Nucleus accumbens (tissue), 56 donors: ENCODE data around the gene PADI2.
"Not testable (repeated sequence)": the region's sequence is repeated elsewhere in the genome, so short reads cannot be mapped to it uniquely, and the experiment has no call there.

Experiments
- DNase-seq, 56 donors: peaks; one replicate each; lab custom pipeline; 2025; lab: John Stamatoyannopoulos, UW

Gene PADI2

DNA sequence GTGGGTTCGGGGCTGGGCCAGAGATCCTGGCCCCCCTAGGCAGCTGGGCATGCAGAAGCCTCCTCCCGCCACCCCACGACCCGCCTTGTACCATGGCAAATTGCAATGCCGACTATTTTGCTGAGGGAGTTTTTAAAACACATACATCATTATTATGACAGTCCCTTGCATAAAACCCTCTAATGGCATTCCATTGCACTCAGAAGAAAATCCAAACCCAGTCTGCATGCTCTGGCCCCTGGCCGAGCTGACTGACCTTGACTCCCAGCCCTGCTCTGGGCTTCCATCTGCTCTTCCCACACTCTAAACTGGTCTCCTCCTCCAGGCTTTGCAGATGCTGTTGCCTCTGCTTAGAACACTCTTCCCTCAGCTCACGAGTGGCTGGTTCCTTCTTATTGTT lies 28.0 kb downstream of the PADI2 start:
- DNase-seq = no peak

DNA sequence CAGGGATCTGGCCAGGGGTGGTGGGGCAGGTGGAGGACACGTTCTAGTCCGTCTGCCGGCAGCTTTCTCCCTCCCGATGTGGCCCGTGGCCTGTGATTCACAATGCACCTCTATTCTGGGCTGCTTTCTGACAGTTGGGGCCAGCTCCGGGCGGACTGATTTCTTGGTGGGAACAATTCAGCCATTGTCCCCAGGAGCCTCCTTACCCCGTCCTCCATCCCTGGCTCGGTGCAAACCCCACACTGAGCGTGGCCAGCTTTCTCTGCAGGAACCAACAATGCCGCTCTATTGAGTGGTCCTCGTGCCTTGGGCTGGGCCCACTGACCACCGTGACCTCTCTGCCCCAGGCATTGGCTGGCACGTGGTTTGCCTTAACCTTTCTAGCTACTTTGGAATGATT lies 29.7 kb downstream of the PADI2 start:
- DNase-seq = peak in 54 of 56 donors; percentile 36 to 96 (median 86)

DNA sequence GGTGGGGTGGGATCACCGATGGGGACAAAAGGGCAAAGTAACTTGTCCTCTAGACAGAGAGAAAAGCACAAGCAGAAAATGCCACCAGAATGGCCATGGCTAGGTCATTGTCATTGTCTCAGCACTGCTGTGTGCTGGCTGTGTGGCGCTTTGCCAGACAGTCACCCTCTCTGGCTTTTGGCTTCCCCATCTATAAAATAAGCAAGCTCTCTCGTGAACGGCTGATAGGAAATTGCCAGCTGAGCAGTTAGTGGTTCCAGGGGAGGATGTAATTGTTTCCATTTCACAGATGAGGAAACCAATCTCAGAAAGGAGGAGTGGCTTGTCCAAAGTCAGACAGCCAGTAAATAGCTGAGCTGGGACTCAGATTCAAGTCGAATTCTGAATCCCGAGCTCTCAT lies 32.5 kb downstream of the PADI2 start:
- peak in 1 of 56 donors; percentile 28 for DNase-seq

DNA sequence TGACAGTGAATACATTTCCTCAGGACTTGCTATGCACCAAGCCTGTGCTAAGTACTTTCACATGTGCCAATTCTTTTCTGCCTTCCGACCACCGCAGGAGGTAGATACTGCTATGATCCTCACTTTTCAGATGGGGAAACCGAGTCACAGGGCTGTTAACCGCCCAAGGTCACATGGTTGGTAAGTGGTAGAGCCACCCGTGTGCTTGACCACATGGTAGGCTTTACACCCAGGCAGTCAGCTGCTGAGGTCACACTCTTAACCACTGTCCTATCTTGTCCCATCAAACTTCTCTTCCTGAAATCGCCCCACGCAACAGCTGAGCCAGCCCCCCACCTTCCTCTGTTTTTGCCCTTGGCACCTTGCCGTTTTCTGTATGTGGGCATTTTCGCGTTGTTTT lies 34.5 kb downstream of the PADI2 start:
- no peak for DNase-seq

DNA sequence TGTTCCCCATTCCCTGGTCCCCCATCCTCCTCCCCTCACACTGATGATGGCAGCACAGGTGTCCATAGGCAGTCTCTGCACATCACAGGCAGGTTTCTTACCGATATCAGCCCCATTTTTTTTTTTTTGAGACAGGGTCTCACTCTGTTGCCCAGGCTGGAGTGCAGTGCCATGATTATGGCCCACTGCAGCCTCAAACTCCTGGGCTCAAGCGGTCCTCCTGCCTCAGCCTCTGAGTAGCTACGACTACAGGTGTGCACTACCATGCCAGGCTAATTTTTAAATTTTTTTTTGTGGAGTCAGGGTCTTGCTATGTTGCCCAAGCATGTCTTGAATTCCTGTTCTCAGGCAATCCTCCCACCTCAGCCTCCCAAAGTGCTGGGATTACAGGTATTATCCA lies 36.5 kb downstream of the PADI2 start:
- no peak for DNase-seq

DNA sequence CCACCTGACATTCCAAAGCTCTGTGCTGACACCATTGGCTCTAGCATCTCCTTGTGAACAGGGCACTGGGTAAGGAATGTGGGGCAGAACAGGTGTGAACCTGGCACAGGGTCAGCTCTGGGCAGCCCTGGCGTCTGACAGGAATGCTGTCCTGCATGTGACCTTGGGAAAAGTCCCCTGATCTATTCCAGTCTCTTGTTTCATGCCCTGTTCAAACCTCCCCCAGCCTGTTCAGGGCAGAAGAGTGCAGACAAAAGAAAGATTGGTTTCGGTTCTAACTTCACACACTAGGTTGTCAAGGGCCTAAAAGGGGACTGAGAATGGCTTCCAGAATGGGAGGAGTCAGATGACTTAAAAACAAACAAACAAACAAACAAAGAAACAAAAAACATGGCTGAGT lies 37.8 kb downstream of the PADI2 start:
- DNase-seq = no peak

DNA sequence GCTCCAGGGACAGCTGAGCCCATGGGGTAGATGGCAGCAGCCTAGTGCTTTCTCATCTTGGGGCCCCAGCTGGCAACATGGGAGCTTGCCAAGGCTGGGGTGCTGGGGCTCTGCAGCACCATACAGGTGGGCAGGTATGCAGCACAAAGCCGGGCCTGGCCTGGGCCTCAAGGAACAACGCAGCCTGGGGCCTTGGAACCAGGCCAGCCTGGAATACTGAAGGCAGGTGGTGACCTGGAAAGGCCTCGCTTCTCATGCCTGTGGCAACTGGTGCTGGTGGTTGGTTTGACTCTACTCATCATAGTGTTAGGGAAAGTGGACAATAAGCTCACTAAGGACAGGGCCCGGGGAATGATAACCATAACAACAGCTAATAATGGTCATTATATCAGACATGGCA lies 38.4 kb downstream of the PADI2 start:
- DNase-seq = no peak

DNA sequence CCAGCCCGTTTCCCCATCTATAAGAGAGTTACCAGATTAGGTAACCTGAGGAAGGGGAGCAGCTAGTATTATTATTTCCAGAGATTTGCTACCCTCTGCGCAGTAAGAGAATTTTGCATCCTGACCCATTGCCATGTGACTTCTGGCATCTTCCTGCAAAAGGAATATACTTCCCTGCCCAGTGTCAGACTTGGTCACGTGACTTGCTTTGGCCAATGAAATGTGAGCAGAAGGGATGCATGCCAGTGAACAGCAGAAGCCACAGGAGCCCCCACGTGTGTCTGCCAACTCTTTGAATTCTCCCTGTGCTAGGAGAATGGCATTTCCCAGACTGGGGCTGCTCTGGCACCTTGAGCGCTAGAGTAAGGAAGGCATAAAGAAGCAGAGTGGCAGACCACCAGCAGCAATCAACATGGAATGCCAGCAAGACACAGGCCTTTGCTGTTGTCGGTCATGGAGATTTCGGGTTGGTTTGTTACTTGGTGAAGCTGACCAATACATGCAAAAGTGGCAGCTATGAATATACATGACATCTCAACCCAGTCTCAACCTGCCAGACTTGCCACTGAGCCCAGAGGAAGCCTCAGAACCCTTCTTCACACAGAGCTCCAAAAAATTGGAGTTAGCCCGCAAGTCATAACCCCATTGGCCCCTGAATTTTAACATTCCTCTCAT lies 39.0 kb downstream of the PADI2 start:
- DNase-seq = no peak

DNA sequence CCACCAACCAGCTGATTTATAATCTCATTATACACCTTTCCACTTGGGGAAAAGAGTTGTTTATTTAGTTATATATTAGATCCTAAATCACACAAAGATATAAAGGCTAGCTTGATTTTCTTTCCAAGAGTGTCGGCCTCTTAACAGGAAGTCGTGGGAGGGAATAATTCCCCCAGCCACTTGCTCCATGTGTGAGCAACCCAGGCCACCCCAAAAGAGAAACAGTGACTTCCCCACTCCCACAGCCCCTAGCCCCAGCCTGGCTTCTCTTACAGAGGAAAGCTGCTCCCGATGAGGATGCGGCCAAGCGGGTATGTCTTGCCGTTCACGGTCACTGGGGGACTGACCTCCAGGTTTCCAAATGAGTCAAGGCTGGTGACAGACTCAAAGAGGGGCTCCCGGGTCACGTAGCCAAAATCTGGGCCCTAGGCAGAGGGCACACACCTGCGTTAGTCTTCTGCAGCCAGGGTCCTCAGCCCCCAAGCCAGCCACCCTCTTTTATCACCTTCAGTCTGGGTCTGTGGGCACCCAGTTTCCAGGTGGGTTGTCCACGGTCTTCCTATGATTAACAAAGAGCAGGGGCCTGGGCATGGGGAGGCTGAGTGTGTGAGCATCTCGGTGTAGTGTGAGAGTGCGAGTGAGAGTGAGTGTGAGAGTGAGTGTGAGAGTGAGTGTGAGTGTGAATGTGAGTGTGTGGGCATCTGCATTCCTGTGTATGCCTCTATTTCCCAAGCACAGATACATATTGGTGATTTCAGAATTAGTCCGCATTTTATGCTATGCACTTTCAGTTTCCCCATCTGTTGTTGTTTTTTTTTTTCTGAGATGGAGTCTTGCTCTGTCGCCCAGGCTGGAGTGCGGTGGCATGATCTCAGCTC lies 40.0 kb downstream of the PADI2 start:
- DNase-seq = no peak

DNA sequence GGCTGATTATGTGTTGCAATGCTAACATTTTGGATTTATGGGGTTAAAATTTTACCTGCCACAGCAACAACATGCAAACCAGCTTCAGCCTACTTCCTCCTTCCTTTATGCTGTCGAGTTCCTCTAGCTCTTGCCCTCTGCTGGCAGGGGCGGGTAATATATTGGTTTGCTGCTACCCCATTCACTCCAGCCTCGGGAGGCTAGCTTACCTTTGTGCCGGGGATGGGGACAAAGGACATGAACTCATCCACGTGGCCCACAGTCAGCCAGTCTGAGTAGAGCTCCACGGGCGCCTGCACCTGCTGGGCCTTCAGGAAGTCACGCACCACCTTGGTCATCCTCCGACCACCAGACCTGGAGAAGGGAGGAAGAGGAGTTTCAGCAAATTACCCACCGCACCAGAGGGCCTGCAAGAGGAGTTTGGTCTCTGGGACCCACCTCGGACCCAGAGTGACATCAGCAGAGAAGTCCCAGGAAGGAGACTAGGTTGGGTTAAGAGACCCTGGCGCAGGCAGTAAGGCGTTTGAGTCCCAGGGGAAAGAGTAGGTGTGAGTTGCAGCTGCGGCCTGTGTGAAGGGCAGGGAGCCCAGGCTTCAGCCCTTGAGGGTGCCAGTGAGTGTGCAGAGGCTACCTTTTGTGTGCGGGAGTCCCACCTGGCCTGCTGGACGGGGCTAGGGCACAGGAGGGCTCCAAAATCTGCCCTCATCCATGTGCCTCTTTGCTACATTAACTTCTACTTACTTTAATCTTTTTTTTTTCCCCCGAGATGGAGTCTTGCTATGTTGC lies 43.6 kb downstream of the PADI2 start:
- no peak for DNase-seq

DNA sequence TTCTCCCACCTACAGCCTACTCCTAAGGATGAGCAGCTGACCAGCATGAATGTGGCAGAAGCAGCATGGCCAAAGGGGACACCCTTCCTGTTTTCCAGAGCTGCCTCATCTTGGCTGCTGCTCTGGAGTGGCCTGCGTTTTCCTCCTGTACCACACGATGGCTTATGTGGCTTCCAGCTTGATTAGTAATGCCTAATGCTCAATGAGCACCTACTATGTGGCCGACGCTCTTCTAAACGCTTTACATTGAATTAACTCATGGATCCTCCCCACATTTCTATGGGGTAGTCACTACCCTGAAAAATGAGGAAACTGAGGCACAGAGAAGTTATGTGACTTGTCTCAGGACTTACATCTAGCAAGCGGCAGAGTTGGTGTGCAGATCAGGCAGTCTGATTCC lies 47.5 kb downstream of the PADI2 start:
- no peak for DNase-seq

DNA sequence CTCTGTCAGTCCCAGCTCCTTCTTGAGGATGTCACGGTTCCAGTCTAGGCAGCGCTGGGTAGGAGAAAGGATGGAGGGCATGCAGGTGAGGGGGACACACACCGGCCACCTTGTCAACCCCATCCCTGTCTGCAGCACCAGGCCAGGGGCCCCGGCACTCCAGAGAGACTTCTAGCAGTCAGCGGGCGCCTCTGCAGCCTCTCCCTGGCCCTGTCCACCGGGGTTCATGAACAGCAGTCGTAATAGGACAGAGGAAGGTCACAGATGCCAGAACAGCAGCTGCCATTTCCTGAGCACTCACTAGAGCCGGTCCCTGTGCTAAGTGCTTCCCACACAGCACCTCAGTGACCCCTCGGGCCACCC lies 49.1 kb downstream of the PADI2 start:
- no peak for DNase-seq

DNA sequence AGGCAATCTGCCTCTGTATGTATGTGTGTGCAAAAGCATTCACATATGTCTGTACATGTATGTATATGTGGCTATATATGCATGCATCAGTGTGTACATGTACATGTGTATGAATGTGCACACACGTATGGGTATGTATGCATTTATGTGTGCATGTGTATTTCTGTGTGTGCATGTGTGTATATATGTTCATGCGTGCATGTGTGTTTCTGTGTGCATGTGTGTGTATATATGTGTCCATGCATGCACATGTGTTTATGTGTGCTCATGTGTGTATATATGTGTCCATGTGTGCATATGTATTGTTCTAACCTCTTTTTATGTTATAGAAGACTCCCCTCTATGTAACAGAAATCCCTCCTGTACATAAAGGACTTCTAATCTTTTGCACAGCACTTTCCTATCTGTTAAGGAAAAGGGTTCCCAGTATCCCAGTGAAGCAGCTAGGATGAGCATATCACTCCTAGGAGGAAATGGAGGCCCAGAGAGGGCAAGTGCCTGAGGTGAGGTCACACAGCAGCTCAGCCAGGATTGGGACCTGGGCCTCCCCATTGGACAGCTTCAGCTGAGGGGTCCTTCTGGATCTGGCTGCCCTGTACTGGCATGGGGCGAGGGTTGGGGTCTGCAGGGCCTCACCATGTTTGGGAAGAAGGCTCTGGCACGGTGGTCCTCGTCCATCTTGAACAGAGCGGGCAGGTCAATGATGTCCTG lies 49.6 kb downstream of the PADI2 start:
- DNase-seq = no peak

DNA sequence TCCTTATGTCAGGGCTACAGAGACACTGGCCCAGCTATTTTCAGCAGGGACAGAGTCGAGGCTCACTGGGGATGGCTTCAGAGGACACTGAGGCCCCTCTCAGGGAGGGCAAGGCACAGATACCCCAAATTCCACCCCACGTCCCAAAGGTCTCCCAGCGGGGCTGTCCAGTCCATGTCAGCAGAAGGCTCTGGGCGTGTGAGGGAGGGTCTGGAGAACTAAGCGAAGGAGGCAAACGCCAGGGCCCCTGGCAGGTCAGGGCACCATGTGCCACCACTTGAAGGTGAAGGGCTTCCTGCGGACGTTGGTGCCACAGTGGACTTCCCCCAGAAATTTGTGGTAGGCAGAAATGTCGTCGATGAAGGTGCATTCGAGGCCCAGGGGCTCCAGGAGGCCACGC lies 50.5 kb downstream of the PADI2 start:
- no peak for DNase-seq

DNA sequence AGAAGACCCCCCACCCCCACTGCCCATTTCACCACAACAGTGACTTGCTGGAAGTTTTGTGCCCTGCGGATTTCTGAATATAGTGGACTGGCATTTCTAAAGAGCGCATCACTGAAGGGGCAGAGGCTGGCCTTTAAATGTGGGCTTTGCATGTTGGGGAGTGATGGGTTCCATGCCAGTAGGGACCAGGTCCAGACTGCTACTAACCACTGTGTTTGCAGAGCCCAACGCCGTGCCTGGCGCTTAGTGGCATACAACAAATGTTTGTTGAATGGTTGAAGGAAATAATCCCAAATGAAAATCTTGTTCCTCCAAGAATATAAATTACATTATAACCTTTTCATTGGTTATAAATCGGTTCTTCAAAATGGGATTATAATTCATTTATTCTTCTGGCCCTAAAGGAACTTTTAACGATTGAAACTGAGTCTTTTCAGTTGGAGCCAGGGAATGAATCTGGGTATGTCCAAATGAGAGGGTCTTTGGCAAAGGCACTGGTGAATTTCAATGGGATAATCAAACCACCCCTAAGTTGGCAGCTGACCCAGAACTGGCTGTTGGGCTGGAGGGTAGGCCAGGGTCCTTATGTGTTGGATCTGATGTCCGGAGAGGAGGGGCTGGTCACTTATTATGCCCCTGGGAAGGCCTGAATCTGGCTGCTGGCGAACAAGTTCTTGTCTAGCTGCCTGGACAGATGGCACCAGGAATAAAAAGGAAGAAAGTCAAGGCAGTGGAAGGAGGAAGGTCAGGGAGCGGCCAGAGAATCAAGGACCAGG lies 51.6 kb downstream of the PADI2 start:
- peak in 14 of 56 donors; percentile 5 to 65 (median 24) for DNase-seq

DNA sequence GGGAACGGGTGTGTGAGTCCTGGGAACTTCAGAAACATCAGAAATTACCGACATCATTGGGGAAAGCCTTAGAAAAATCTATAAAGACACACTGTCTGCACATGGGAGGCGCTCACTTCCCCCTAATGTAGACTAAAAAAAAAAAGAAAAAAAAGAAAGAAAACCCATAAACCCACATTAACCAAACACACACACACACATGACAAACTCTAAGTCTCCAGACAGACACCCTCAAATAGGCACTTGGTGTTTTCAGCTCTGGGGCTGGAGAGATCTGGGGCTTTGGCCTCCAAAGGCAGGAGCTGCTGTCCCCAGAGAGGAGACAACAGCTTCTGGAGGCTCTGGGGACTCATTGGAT lies 52.2 kb downstream of the PADI2 start:
- no peak for DNase-seq

DNA sequence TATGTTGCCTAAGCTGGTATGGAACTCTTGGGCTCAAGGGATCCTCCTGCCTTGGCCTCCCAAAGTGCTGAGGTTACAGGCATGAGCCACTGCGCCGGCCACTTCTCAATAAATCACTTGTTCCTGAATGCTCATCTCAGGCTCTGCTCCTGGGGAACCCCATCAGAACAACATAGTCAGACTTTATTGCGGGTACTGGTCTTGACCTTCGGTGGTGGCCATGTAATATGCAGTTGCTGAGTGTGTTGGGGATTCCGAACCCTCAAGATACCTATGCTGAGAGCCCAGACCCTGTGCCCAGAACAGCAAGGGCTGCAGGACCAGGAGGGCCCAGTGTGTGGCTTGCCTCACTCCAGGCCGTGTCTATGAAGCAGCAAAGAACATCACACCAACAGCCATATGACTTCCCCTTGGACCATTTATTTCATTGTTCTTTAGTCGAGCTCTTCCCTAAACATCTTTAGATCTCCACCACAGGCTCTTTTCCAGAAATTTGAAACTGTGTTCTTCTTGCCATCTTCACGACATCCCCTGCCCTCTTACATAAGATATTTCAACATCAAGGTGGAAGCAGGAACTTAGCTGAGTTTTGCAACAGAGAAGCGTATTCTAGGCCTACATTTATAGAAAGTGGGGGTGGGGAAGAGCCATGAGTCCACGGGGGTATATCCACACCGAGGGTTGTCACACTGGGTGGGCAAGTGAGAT lies 52.7 kb downstream of the PADI2 start:
- DNase-seq = no peak

DNA sequence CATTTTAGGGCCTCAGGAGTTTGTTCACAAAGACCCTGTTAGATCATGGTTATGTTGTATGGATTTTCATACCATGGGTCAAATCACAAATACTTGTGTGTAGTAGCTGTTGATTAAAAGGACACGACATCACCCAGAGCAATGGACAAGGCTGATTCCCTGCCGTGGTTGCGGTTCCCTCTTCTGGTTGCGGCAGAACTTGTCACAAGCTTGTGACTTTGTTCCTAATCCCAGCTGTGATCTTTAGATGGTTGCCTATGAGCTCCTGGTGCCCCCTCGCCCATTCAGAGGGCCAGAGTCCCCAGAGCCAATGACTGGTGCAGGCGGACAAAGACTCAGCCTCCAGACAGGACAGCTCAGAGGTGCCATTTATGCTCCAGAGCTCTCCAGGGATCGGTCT lies 53.6 kb downstream of the PADI2 start:
- DNase-seq = no peak

DNA sequence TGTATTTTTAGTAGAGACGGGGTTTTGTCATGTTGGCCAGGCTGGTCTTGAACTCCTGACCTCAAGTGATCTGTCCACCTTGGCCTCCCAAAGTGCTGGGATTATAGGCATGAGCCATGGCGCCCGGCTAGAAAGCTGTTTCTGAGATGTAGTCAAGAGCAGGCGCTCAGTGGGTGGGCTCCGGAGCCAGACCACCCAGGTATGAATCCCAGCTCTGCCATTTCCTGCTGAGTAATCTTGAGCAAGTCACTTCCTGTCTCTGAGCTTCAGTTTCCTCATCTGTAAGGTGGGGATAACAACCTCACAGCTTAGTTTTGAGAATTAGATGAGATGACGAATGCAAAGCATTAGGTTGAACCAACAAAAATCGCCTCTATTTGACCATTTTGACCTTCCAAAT lies 56.5 kb downstream of the PADI2 start:
- not testable (repeated sequence) for DNase-seq
